HG02938 (cell line): ENCODE results near the gene ARX.

Experiments
- ATAC-seq: cut with Tn5 transposase; IDR thresholded peaks from one replicate; pipeline ENCODE4 v1.9.1; 2021; ENCODE audit warnings: mild to moderate bottlenecking, moderate library complexity; ENCODE audit not compliant: unreplicated experiment

Gene ARX

GRCh38 chrX:25016938-25017598 is 1.3 kb upstream of the ARX start:
- no peak for ATAC-seq

GRCh38 chrX:25016361-25016671 is 551 bp upstream of the ARX start:
- ATAC-seq: no peak

- ATAC-seq: no peak
These were observed 1.4 kb downstream of the ARX start for GRCh38 chrX:25014366-25014838.

DNA sequence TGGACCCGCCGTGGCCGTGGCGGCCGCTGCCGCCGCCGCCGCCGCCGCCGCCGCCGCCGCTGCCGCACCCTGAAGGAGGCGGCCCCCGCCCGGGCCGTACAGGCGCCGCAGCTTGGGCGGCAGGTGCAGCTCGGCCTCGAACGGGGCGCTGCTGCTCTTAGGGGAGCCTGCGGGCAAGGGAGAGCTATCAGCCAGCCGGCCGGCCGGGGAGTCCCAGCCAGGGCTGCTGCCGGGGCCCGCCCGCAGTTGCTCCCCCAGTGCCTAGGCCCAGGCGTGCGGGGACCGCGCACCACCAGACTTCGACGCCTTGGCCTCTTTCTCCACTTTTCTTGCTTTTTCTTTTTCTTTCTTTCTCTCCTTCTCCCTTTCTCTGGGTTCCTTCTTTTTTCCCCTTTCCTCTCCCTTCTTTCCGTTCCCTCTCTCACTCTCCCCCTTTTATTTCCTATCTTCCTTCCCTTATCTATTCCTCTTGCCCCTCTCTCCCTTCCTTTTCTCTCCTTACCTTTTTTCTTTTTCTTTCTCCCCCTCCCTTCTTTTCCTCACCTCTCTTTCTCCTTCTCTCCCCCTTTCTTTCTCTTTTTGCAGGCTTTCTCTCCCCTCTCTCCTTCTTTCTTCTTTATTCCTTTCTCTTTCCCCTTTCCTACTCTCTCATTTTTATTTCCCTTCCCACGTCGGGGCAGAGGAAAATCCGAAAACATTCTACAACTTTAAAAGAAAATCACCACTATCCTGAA is 2.0 kb downstream of the ARX start:
- ATAC-seq: no peak

DNA sequence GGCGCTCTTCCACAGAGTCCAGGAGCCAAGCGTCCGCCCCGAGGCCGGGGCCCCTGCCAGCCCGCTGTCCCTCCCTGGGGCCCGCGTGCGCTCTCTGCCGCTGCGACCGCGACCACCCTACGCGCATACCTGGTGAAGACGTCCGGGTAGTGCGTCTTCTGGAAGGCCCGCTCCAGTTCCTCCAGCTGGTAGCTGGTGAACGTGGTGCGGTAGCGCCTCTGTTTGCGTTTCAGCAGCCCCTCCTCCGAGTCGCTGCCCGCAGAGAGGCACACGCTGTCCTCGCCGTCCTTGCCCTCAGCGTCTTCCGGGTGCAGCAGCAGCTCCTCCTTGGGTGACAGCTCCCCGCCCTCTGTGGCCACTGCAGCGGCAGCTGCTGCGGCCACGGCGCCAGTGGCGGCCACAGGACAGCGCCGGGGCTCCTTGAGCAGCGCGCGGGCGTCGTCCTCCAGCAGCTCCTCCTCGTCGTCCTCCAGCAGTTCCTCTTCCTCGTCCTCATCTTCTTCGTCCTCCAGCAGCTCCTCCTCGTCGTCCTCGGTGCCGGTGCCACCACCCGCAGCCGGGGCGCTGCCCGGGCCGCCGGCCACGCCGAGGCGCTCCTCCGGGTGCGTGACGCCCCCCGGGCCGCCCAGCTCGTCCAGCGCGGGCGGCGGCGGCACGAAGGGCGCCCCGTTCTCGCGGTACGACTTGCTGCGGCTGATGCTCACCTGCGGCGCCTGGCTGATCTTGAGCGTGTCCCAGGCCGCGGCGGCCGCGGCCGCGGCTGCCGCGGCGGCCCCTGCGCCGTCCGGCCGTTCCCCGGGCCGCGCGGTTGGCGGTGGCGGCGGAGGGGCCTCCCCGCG is 2.8 kb downstream of the ARX start:
- ATAC-seq: no peak

GRCh38 chrX:25012433-25012735 is 3.4 kb downstream of the ARX start:
- no peak for ATAC-seq

DNA sequence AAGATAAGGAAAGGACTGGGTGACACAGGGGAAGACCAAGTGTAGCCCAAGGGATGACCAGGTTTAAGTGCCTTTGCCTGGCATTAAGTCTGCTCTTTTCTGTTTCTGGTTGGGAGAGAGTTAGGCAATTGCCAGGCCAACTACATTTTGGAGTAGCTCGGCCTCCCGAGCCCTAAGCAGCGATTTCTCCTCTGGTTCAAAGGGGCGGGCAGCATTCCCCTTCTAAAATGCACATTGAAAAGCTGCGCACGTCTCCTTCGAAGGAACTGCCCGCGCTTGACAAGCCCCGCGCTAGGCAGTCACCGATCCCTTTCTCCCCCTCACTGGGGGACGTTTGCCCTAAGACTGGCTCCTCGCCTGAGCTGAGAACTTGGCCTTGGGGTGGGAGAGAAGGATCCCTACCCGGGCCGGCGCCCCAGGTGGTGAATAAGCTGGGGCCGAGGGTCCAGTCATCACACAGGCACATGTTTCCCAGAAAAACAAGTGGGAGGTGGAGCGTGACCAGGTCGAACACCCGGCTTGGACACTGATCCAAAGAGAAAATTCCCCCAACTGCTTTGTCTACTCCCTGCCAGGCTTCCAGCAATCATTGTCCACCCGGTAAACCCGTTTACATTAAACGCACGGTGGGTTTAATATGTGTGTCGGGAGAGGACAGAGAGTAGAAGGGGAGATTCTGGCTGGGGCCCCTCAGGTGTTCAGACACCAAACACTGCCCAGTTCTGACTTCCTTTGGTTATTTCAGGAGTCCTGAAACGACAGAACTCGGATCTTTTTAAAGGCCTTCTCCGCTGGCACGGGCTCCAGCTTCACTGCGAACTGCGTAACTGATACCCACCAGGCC is 4.0 kb downstream of the ARX start:
- ATAC-seq: no peak

- no peak for ATAC-seq
These were observed 4.8 kb downstream of the ARX start for GRCh38 chrX:25010784-25011588.

- no peak for ATAC-seq
These were observed 6.4 kb downstream of the ARX start for GRCh38 chrX:25009407-25009806.

DNA sequence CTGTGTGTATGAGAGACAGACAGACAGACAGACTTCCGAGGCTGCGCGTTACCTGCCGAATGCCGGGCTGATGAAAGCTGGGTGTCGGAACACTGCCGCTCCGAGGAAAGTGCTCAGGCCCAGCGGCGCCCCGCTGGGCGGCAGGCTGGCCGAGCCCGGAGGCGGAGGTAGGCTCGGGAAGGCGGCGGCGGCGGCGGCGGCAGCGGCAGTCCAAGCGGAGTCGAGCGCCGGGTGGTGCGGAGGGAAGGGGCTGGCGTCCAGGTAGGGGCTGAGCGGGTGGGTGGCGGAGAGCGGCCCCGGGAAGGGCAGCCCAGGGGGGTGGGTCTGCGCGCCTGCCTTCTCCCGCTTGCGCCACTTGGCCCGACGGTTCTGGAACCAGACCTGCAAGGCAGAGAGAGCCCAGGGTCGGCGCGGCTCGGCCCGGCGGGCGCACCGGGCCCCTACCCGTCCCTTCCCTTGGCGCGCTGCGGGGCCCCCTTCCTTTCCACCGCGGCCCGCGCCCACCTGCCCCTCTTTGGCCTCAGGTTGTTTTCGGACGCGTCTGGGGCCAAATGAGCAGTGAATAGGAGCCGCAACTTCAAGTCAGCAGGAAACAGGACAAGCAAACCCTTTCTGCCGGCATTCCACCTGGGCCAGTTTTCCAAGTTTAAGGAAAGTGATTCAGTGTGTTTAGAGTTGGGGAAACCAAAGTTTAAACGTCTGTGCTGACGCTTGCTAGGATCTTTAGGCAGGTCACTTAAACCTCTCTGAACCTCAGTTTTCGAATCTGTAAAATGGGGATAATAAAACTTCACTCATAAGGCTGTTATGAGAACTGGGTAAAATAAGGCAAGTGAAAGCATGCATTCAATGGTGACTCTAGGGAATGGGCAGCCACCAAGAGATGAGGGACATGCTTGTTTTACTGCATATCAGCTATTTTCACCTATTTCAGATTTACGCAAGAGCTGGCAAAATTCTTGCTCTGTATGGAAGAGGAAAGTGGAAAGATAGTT is 8.4 kb downstream of the ARX start:
- ATAC-seq: no peak

DNA sequence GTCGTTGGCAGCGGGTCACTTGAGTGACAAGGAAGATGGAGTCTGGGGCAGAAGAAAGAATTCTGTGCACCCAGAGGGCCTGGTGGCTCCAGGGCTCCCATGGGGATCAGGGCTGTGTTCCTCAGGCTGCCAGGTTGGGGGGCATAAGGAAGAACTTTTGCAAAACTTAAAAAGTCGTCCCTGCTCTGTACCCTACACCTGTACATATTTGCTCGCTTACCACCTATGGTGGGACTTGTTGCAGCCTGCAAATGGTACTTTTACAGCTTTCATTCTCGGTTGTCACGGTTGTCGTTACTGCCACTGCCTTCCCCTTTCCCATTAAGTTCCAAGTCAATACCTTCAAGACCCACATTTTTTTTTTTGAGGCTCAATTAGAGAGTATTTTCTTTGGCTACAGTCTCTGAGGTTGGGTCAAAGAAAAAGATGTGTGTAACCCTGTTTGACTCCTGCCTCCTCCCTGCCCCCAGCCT is 9.1 kb downstream of the ARX start:
- ATAC-seq: no peak

DNA sequence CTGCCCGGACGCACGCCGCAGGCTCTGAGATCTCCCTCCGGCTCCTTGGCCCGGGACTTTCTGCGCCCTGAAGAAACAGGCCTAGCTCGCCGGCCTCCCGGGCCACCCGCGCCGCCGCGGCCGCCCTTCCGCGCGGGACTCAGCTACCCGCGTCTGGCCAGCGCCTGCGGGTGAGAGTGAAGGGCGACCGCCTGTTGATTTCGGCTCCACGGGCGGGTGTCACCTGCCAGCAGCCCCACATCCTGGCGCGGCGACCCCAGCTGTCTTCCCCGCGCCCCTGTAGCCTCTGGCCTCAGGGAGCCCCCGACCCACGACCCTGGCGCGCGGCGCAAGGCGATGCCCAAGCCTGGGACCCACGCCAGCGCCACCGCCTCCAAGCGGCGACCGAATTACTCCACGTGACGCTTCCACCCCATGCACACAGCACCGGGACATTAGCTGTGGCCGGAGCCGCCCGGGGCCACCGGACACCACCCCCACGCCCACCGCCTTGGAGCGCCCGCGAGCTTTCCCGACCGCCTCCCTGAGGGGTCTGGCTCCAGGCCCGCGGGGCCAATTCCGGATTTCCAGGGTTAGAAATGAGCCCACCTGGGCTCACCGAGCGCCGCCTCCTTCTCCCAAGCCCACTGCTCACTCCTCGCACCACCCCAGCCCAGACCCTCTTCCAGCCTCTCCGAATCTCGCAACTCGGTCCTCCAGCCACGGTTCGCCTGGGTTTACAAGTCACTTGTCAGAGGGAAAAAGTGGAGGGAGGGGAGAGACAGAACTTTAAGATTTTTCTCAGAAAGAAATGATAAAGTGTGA is 10.2 kb downstream of the ARX start:
- no peak for ATAC-seq

DNA sequence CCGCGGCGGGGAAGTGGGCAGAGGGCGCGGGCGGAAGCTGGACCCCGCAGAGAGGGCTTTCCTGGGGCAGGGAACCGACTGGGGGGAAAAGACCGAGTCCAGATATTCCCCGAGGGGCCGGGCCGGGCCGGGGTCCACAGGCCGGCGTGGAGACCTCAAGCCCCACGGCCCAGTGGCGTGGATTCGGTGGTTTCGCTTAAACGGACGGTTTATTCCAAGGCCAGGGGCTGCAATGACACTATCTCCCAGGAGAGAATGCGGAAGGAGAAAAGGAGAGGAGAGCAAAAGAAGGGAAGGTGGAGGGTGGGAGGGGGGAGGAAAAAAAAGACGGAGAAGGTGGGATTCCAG is 10.8 kb downstream of the ARX start:
- no peak for ATAC-seq

GRCh38 chrX:25004485-25005032 is 11.2 kb downstream of the ARX start:
- no peak for ATAC-seq

DNA sequence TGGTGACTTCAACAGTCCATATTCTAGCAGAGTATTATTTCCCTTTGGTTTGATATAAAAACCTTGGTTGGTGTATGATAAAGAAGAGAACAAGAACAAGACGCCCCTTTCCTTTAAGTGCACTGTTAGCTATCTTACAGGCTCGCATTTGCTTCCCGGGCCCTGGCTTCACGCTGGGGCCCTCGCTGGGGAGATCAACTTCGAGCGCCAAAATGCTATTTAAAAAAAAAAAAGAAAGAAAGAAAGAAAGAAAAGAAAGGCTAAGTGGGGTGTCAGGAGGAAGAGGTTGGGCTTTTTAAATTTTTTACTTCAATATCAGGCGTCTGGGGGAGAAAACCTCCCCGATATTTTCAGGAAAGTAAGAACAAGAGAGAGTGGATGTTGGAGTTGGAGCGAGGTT is 11.7 kb downstream of the ARX start:
- ATAC-seq: no peak

GRCh38 chrX:25003066-25003849 is 12.5 kb downstream of the ARX start:
- no peak for ATAC-seq

GRCh38 chrX:25002661-25003020 is 13.1 kb downstream of the ARX start:
- ATAC-seq: no peak
